Regular cardiac myocyte (primary cell): Measurements from ENCODE around the gene HNRNPCL1. TPM values are rescaled to one million over a fixed set of nuclear protein-coding genes. Genes with fewer than 3 reads are reported as not detected.

Source experiments
- total RNA-seq: library from RNA; depleted of rRNA; stranded (reverse); fragments of >200 nt; gene quantifications from 2 replicates; pipeline ENCODE4 v1.2.3, GENCODE V29; 2014

Gene HNRNPCL1
- not detected in 2 replicates for total RNA-seq

DNA sequence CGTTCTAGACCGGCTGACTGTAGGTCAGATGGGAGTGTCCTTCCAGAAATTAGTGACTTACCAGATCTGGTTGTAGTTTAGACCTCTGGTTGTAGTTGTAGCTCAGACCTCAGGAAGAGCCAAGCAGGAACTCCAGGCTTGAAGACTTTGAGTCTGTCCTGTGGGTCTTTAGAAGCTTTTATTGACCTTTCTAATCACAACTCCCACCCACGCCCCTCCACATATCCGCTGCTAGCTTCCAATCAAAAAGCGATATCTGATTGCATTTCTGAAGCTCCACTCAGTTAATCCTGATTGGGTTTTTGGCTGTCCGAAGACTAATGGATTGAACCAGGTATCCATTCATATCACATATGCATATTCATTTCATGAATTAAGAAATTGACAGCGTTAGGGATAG lies at the start of gene HNRNPCL1:
Gene HNRNPCL1, minus strand, starts transcription at position 101 of the 400 bp plus-strand sequence. CDS start 431 bp downstream, outside the sequence.

DNA sequence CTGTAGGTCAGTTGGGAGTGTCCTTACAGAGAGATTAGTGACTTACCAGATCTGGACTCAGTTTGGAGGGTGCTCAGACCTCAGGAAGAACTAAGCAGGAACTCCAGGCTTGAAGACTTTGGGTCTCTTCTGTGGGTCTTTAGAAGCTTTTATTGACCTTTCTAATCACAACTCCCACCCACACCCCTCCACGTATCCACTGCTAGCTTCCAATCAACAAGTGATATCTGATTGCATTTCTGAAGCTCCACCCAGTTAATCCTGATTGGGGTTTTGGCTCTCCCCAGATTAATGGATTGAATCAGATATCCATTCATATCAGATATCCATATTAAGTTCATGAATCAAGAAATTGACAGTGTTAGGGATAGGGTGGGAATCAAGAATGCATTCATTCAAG lies 49.6 kb upstream of the HNRNPCL1 start, which contains the start of gene PRAMEF10:
Gene PRAMEF10, minus strand, starts transcription at position 101 of the 400 bp plus-strand sequence. CDS start 2,423 bp downstream, outside the sequence.

DNA sequence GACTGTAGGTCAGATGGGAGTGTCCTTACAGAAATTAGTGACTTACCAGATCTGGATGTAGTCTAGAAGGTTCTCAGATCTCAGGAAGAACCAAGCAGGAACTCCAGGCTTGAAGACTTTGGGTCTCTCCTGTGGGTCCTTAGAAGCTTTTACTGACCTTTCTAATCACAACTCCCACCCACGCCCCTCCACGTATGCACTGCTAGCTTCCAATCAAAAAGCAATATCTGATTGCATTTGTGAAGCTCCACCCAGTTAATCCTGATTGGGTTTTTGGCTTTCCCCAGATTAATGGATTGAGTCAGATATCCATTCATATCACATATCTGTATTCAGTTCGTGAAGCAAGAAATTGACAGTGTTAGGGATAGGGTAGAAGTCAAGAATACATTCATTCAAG lies 37.6 kb upstream of the HNRNPCL1 start, which contains the start of gene PRAMEF4:
Gene PRAMEF4, minus strand, starts transcription at position 101 of the 400 bp plus-strand sequence. CDS start 2,807 bp downstream, outside the sequence.

GRCh38 chr1:12856786-12857185 lies 8.3 kb upstream of the HNRNPCL1 start, which contains the start of gene PRAMEF2:
PRAMEF2 (plus strand) TSS chr1:12857086; CDS start chr1:12859010, 1,924 bp downstream.

GRCh38 chr1:12831310-12831709 lies 17.2 kb downstream of the HNRNPCL1 start, which contains the start of gene PRAMEF11:
PRAMEF11 (minus strand) TSS chr1:12831410; CDS start chr1:12828789, 2,621 bp downstream.

Other genes starting within 250 kb of the HNRNPCL1 start
- gene DHRS3, start 230.5 kb downstream of the HNRNPCL1 start, total RNA-seq: 179 and 234 TPM in 2 replicates
- under 0.01 TPM in 1 of 2 replicates, not detected in the other for gene AADACL4, start 204.6 kb downstream of the HNRNPCL1 start, total RNA-seq
- not detected in 2 replicates for gene AADACL3, start 132.6 kb downstream of the HNRNPCL1 start, total RNA-seq
- not detected in 2 replicates for gene CFAP107, start 102.5 kb downstream of the HNRNPCL1 start, total RNA-seq
- gene PRAMEF12, start 75.0 kb downstream of the HNRNPCL1 start, total RNA-seq: not detected in 2 replicates
- gene PRAMEF1, start 57.3 kb downstream of the HNRNPCL1 start, total RNA-seq: not detected in 2 replicates
- gene PRAMEF11, start 17.3 kb downstream of the HNRNPCL1 start, total RNA-seq: not detected in 2 replicates
- not detected in 2 replicates for gene PRAMEF2, start 8.4 kb upstream of the HNRNPCL1 start, total RNA-seq
- gene PRAMEF4, start 37.5 kb upstream of the HNRNPCL1 start, total RNA-seq: not detected in 2 replicates
- not detected in 2 replicates for gene PRAMEF10, start 49.5 kb upstream of the HNRNPCL1 start, total RNA-seq
- gene PRAMEF7, start 67.9 kb upstream of the HNRNPCL1 start, total RNA-seq: not detected in 2 replicates
- not detected in 2 replicates for gene PRAMEF6, start 98.9 kb upstream of the HNRNPCL1 start, total RNA-seq
- not detected in 2 replicates for gene PRAMEF27, start 207.9 kb upstream of the HNRNPCL1 start, total RNA-seq
- not detected in 2 replicates for gene HNRNPCL3, start 212.0 kb upstream of the HNRNPCL1 start, total RNA-seq
- gene PRAMEF25, start 222.1 kb upstream of the HNRNPCL1 start, total RNA-seq: not detected in 2 replicates